Measurements from ENCODE around the gene SKIC2.
"Not testable (repeated sequence)": the region's sequence is repeated elsewhere in the genome, so short reads cannot be mapped to it uniquely, and the experiment has no call there.

The SKIC2 gene

GRCh38 chr6:32005538-32005880, 46.5 kb downstream of the SKIC2 start:
- DNase-seq = not testable (repeated sequence)

DNA sequence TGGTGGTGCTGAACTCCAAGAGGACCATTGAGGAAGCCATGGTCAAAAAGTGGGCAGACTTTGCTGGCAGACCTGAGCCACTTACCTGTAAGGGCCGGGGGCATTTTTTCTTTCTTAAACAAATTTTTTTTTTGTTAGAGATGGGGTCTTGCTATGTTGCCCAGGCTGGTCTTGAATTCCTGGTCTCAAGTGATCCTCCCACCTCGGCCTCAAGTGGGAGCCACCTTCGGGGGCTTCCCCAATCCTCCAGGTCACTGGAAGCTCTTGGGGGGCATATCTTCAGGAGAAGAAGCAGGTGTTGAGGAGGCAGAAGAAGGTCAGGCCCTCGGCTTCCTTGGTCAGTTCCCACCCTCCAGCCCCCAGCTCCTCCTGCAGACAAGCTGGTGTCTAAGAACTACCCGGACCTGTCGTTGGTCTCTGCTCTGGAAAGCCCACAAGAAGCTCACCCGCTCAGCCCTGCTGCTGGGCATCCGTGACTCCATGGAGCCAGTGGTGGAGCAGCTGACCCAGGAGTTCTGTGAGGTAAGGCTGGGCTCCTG, 47.1 kb downstream of the SKIC2 start:
- not testable (repeated sequence) for DNase-seq

GRCh38 chr6:32007086-32007485, 48.1 kb downstream of the SKIC2 start:
- not testable (repeated sequence) for DNase-seq

DNA sequence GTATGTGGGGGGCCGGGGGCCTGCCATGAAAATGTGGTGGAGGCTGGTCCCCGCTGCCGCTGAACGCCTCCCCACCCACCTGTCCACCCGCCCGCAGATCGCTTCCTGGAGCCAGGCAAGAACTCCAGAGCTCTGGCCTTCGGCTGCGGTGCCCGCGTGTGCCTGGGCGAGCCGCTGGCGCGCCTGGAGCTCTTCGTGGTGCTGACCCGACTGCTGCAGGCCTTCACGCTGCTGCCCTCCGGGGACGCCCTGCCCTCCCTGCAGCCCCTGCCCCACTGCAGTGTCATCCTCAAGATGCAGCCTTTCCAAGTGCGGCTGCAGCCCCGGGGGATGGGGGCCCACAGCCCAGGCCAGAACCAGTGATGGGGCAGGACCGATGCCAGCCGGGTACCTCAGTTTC, 49.1 kb downstream of the SKIC2 start:
- DNase-seq = not testable (repeated sequence)

DNA sequence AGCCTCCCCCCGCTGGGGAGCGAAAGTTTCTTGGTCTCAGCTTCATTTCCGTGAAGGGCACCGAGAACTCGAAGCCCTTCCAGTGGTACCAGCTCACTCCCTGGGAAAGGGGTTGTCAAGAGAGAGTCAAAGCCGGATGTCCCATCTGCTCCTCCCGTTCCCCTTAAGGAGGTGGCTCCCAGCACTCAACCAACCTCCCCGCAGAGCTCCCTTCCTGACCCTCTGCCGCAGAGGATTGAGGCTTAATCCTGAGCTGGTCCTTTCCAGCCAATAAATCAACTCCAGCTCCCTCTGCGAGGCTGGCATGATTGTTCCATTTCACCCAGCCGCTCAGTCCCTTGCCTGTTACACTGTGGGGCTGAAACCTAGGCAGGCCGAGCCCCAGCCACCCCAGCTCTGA, 49.6 kb downstream of the SKIC2 start:
- not testable (repeated sequence) for DNase-seq

DNA sequence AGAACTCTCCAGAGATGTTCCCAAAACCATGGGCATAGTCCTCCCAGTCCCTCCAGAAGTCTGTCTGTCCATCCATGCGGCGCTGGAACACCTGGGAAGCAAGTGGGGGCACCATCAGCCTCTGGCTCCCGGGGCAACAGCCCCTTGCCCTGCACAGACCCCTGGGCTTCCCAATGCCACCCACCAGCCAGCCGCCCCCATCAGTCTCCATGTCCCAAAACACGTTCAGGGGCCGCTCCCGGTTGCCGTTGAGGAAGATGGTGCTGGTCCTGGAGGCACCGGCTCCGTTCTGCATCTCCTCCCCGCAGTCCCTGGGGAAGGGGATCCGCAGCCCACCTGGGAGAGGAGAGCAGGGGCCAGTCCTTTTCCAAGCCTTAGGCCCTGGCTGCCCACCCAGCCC, 50.6 kb downstream of the SKIC2 start:
- DNase-seq = not testable (repeated sequence)

- DNase-seq = not testable (repeated sequence)
These were observed 52.0 kb downstream of the SKIC2 start for GRCh38 chr6:32010856-32011530.

GRCh38 chr6:32012941-32013617, 54.1 kb downstream of the SKIC2 start:
- DNase-seq = not testable (repeated sequence)

DNA sequence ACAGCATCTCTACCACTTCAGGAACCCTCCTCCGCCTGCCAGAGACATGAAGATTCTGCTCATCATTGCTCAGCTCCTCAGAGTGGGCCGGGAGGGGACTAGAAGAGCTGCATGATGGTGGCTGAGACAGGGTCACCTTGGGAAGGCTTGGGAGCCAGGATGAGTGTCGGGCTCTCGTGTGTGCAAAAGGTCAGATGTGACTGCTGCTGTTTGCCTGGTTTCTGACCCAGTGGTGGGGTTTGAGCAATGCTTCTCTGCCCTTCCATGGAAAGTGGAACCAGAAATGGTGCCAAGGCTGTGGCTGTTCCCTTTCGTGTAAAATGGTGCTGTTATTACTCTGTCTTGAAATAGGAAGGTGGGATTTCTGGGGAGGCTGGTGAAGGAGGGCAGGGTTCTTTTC, 54.8 kb downstream of the SKIC2 start:
- not testable (repeated sequence) for DNase-seq

DNA sequence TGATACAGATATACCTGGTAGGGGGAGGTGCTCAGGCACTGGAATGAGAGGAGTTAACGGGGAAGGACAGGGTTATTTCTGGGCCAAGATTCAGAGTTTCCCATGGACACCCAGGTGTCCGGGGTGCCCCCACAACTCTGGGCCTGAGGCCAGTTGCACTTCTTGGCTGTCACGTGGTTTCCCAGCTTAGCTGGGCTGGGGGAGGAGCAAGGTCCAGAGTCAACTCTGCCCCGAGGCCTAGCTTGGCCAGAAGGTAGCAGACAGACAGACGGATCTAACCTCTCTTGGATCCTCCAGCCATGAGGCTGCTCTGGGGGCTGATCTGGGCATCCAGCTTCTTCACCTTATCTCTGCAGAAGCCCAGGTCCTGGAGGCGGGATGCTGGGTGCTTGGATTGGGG, 55.6 kb downstream of the SKIC2 start, which contains the start of gene C4B:
TSS of gene C4B (plus strand) at position 249 of the 400 bp plus-strand sequence. CDS start at position 300, 51 bp downstream.
- not testable (repeated sequence) for DNase-seq
